Measurements from ENCODE around the gene CHRNA1.
"Not testable (repeated sequence)": the region's sequence is repeated elsewhere in the genome, so short reads cannot be mapped to it uniquely, and the experiment has no call there.

The CHRNA1 gene

GRCh38 chr2:174711206-174711605 is 53.1 kb downstream of the CHRNA1 start:
- no peak for DNase-seq

- DNase-seq = not testable (repeated sequence)
Measured at GRCh38 chr2:174709416-174710004, 54.8 kb downstream of the CHRNA1 start.

- DNase-seq = no peak
Measured at GRCh38 chr2:174708713-174709112, 55.6 kb downstream of the CHRNA1 start.

- DNase-seq = no peak
Measured at GRCh38 chr2:174705321-174705720, 59.0 kb downstream of the CHRNA1 start.

- DNase-seq = peak; percentile 44
Measured at GRCh38 chr2:174704642-174705041, 59.6 kb downstream of the CHRNA1 start.

- DNase-seq = peak; percentile 61
Measured at GRCh38 chr2:174704061-174704460, 60.2 kb downstream of the CHRNA1 start.

- no peak for DNase-seq
Measured at GRCh38 chr2:174703430-174703829, 60.8 kb downstream of the CHRNA1 start.

GRCh38 chr2:174702541-174702940 is 61.7 kb downstream of the CHRNA1 start:
- no peak for DNase-seq

GRCh38 chr2:174699993-174700766 is 64.1 kb downstream of the CHRNA1 start:
- peak; percentile 52 for DNase-seq

Measured in MV-4-11 (cell line).